Cardiac muscle cell (in vitro differentiated cells and primary cell): ENCODE measurements around the gene CD7. TPM values are rescaled to one million over a fixed set of nuclear protein-coding genes. Genes with fewer than 3 reads are reported as not detected.
A peak's percentile ranks its signal among the peaks of the same experiment; 100 is the strongest.

Experiments used
- DNase-seq, 2 donors: peaks; one replicate each; pipeline versions ENCODE4 v3.0.0 to v3.0.0-alpha.2; 2010 to 2017; ENCODE audit warnings: low read depth in 1 of 2, low spot score in 1 of 2
- H3K27ac ChIP-seq: fragments of 200-600 bp; sonication (generic); 2 replicates; pipeline ENCODE4 v1.5.1; 2016
- H3K27me3 ChIP-seq: fragments of 200-600 bp; sonication (generic); 2 replicates; pipeline ENCODE4 v1.6.0; 2016; ENCODE audit warnings: control low read depth
- H3K36me3 ChIP-seq: fragments of 200-600 bp; sonication (generic); 2 replicates; pipeline ENCODE4 v1.5.1; 2016; ENCODE audit warnings: control low read depth
- H3K4me1 ChIP-seq: fragments of 200-600 bp; sonication (generic); 2 replicates; pipeline ENCODE4 v1.8.1; 2017; ENCODE audit warnings: low read depth, mild to moderate bottlenecking, mixed run types
- H3K4me3 ChIP-seq: fragments of 200-600 bp; sonication (generic); 2 replicates; pipeline ENCODE4 v1.5.1; 2016; ENCODE audit warnings: mild to moderate bottlenecking
- H3K9me3 ChIP-seq: fragments of 200-600 bp; sonication (generic); 2 replicates; pipeline ENCODE4 v1.5.1; 2017; ENCODE audit warnings: low read depth, mild to moderate bottlenecking, control low read depth
- CTCF ChIP-seq: IDR thresholded peaks from 2 replicates; pipeline ENCODE4 v1.5.1; 2012; ENCODE audit warnings: low read depth, mild to moderate bottlenecking, low read length
- polyA plus RNA-seq: library from polyadenylated mRNA; unstranded; fragments of >200 nt; fragmentation: Nextera tagmentation; extraction: Ambion mirVana; gene quantifications from 2 replicates; pipeline ENCODE4 v1.2.1, GENCODE V29; 2016
- total RNA-seq: library from RNA; depleted of rRNA; stranded (reverse); fragments of >200 nt; gene quantifications from 2 replicates; pipeline ENCODE4 v1.2.3, GENCODE V29; 2016

Gene CD7
- total and polyA plus RNA-seq, 2 experiments from 2014 or later: 0.38 TPM; not detected in 1

- no peaks in the 10 kb centered on the region for H3K36me3 ChIP-seq
- TF ChIP-seq CTCF: no peak
- H3K27me3 ChIP-seq: no peaks in the 10 kb centered on the region
- no peaks in the 10 kb centered on the region for H3K9me3 ChIP-seq
- DNase-seq: no peak
- H3K27ac ChIP-seq: no peak overlapping the region
- H3K4me3 ChIP-seq: no peak overlapping the region
- peaks cover 18% of the 10 kb centered on the region for H3K4me1 ChIP-seq
Measured at GRCh38 chr17:82305727-82306300, 11.6 kb downstream of the CD7 start.

GRCh38 chr17:82304826-82305726 lies 12.3 kb downstream of the CD7 start:
- no peak overlapping the region for H3K27ac ChIP-seq
- DNase-seq: no peak
- no peak for TF ChIP-seq CTCF
- peaks cover 18% of the 10 kb centered on the region for H3K4me1 ChIP-seq
- H3K4me3 ChIP-seq: no peak overlapping the region
- no peaks in the 10 kb centered on the region for H3K27me3 ChIP-seq
- H3K9me3 ChIP-seq: no peaks in the 10 kb centered on the region
- no peaks in the 10 kb centered on the region for H3K36me3 ChIP-seq

- H3K27me3 ChIP-seq: no peaks in the 10 kb centered on the region
- peaks cover 18% of the 10 kb centered on the region for H3K4me1 ChIP-seq
- TF ChIP-seq CTCF: no peak
- no peak overlapping the region for H3K27ac ChIP-seq
- H3K9me3 ChIP-seq: no peaks in the 10 kb centered on the region
- H3K36me3 ChIP-seq: no peaks in the 10 kb centered on the region
- peak; percentile 50 to 73 for DNase-seq
- H3K4me3 ChIP-seq: no peak overlapping the region
Measured at GRCh38 chr17:82303944-82304808, 13.2 kb downstream of the CD7 start.

- Histone ChIP-seq H3K4me1 (peaks cover 18% of the 10 kb centered on the region), H3K27me3 (peaks cover 4% of the 10 kb centered on the region), H3K4me3 (no peak overlapping the region), H3K9me3 (no peaks in the 10 kb centered on the region), H3K36me3 (no peaks in the 10 kb centered on the region), H3K27ac (no peak overlapping the region)
- no peak for DNase-seq
- no peak for TF ChIP-seq CTCF
Measured at GRCh38 chr17:82302991-82303943, 14.1 kb downstream of the CD7 start.
